ENCODE measurements around the gene PBXIP1.

Gene PBXIP1

GRCh38 chr1:154972517-154973343 lies 16.8 kb upstream of the PBXIP1 start:
- DNase-seq (ENCODE audit: low read depth in 2 of 2) = no peak

DNA sequence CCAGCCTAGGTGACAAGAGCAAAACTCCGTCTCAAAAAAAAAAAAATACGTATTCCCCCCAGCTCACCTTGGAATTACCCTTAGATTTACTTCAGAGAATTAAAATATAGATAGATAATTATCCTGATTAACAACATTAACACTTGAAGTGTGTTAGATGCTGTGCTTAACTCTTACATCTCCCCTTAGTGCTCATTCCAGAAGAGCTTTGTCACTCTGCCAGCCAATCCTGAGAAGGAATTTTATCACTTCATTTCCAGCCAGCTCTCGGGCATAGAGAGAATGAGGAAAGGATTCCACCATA lies 16.3 kb upstream of the PBXIP1 start:
- DNase-seq (ENCODE audit: low read depth in 2 of 2) = no peak

GRCh38 chr1:154971341-154971998 lies 15.6 kb upstream of the PBXIP1 start:
- no peak for DNase-seq (ENCODE audit: low read depth in 2 of 2)

- DNase-seq (ENCODE audit: low read depth in 2 of 2) = no peak
Measured at GRCh38 chr1:154970631-154971340, 14.9 kb upstream of the PBXIP1 start, which contains the start of gene SHC1. Gene SHC1, minus strand, starts transcription at chr1:154970747. Its CDS starts 221 bp downstream, at chr1:154970526.

DNA sequence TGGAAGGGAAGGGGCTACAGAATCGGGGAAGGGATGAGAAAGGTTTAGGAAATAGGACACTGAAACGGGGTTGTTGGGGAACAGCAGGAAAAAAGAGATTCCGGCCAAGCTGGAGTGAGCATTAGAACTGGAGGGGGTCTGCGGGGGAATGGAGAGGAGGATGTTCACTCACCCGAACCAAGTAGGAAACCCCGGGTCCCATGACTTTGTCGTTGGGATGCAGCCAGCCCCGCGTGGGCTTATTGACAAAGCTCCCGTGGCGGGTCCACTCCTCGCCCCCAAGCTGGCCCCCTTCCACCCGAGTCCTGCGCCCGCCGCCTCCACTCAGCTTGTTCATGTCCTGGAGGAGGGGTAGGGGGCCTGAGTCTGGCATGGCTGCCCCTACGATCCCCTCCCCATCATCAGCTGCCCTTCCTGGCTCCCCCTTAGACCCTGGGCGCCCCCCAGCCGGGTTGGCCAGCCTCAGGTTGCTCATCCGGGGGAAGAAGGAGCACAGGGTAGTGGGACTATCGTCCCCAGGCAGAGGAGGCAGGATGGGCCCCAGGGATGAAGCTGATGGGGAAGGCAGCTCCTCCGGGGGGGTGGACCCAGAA lies 14.1 kb upstream of the PBXIP1 start:
- DNase-seq (ENCODE audit: low read depth in 2 of 2) = no peak

DNA sequence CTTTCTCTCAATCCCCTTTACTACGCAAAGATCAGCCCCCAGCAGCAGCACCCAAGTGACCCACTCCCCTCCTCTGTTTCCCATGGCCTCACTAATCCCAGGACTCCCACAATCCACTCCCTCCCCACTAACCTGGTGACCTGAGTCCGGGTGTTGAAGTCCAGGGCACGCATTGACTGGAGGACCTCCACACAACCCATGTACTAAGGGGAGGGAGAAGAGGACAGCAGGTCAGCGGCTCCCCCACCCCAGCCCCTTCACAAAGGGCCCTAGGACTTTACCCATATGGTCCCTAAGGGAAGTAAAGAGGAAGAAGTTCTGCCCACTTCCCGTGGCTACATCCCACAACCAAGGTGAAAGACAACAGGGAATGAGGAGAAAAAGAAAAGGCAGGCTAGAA lies 13.3 kb upstream of the PBXIP1 start:
- DNase-seq (ENCODE audit: low read depth in 2 of 2) = no peak

GRCh38 chr1:154968731-154969130 lies 12.8 kb upstream of the PBXIP1 start:
- DNase-seq (ENCODE audit: low read depth in 2 of 2) = no peak

DNA sequence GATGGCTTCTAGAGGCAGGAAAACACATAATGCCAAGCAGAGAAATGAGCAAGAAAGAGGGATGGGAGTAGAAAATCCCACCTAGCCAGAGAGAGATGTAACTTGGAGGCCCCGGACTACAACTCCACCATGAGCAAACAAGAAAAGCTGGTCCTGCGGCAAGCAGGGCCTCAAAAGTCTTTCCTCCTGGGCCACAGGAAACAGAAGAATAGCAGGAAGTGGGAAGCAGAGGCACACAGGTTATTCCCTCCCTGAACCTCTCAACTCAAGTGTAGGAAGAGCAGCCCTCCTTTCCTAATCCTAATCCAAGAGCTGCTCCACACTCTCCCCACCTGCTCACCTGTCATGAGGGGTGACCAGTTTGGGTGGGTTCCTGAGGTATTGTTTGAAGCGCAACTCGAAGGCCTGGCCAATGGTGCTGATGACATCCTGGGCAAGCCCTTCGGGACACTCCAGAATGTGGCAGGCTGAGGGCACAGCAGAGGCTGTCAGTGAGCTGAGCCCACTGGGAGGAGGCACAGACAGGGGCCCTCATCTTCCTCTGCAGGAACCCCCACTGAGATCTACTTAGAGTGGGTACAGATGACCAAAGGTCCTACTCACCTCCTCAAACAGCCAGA lies 11.5 kb upstream of the PBXIP1 start:
- no peak for DNase-seq (ENCODE audit: low read depth in 2 of 2)

- DNase-seq (ENCODE audit: low read depth in 2 of 2) = no peak
Measured at GRCh38 chr1:154966111-154966510, 10.2 kb upstream of the PBXIP1 start.

- no peak for DNase-seq (ENCODE audit: low read depth in 2 of 2)
Measured at GRCh38 chr1:154964359-154964758, 8.5 kb upstream of the PBXIP1 start.

DNA sequence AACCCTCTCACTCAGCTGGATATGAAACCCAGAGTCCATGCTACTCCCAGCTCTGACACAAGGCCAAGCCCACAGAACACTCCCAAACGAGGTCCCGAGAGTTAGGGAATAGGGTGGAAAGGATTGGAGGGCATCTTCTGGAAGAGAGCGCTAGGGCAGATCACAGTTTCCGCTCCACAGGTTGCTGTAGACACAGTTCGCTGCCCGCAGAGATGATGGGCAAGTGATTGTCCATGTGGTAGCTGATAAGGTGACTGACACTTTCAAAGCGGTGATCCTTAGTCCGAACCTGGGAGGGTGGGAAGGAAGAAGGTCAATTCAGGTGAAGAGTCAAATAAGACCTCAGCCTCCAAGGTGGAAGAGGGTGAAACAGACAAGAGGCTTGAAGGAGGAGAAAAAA lies 7.7 kb upstream of the PBXIP1 start:
- no peak for DNase-seq (ENCODE audit: low read depth in 2 of 2)

GRCh38 chr1:154962795-154963330 lies 7.0 kb upstream of the PBXIP1 start:
- DNase-seq (ENCODE audit: low read depth in 2 of 2) = no peak

GRCh38 chr1:154962156-154962749 lies 6.4 kb upstream of the PBXIP1 start:
- no peak for DNase-seq (ENCODE audit: low read depth in 2 of 2)

DNA sequence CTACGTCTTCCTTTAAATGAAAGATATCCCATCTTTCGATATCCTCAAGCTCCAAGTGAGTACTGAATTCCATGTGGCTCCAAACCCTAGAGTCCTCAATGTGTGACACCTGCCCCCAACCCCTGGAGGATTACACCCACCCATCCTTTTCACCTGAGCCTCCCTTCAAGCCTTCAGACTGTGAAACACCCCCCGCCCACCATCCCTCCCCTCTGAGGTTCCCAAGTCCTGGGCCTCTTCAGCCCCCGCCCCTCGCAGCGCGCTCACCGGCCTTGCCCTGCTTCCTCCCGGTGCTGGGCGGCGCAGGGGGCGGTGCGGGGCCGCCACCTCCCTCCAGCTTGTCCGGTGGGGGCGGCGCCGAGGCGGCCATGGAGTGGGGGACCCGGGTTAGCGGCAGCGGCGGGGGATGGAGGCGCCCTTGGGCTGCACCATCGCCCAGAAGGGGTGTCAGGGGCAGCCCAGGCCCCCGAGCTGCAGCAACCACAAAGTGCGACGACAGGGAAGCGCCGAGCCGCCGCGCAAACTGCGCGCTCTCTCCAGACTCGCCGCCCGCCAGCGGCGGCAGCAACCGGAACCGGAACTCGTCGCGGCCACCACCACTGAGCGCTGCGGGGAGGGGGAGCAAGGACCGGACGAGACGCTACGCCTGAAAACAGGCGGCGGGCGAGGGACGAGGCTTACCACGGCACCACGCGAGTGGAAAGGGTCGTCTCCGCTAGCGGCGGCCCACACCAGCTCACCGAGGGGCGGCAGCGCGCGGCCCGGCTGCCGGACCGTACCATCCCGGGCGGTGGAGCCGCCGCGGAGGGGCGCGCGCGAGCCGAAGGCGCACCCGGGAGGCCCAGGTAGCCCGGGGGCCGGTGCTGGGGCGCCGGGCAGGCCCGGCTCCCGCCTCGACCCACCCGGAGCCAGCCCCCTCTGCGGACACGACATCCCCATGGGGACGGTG lies 5.6 kb upstream of the PBXIP1 start, which contains the start of gene PYGO2:
Gene PYGO2, minus strand, starts transcription at position 576 of the 949 bp plus-strand sequence. Its CDS starts 206 bp downstream, at position 370.
- DNase-seq (ENCODE audit: low read depth in 2 of 2) = peak; percentile 63 to 66

DNA sequence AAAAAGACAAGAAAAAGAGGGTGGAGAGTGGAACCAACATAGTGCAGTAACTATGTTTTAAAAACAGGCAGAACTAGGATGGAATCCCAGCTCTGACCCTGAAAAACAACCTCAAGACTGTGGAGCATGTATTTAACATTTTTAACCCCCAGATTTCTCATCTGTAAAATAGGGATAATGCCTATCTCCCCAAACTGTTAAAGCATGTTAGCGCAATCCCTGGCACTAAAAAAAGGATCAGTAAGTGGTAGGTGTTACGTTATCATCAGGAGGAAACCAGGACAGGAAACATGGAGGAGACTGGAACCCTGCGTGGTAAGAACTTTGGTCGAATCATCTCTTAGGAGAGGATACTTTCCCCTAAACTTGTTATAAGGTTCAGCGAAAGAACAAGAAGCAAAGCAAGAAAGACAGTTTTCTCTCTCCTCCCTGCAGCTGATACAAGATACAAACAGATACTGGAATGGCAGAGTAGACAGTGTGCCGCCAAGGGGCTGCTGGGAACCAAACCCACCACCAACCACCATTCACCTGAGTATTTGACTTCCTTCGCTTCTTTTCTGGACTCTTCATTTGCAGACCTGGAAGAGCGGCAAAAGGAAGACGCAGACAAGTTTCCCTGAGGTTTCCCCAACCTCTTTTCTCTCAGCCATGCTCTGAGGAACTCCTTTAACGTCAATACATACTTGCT lies 4.7 kb upstream of the PBXIP1 start:
- DNase-seq (ENCODE audit: low read depth in 2 of 2) = no peak

- no peak for DNase-seq (ENCODE audit: low read depth in 2 of 2)
Measured at GRCh38 chr1:154959426-154959780, 3.5 kb upstream of the PBXIP1 start.

DNA sequence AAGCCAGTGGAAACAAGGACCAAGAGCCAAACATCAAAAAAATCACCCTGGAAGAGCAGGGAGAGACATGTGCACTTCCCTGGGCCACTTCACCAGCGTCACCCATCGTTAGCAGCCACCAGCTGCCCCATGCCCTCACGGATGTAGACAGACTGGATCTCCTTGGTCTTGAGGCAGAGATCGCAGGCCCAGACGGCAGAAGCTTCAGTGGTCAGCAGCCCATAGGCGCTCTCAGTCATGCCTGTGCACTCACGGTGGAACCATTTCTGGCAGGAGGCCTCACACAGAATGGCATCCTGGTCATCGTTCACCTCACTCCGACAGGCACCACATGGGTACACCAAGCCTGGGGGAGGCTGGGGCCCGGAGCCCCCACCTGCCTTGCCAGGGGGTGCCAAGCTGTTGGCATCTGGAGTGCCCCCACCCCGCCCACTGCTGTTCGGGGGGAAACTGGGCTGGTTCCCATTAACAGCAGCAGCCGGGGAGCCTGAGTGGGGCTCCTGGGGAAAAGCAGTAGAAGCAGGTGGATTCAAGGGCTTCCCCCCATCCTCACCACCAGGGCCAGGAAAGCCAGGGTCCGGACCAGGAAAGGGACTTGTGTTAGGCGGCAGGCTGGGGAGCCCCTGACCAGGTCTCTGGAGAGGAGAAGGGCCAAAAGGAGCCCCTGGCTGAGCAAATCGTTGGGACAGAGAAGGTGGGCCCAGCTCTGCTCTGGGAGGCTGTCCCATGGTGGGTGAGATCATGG lies 3.0 kb upstream of the PBXIP1 start:
- DNase-seq (ENCODE audit: low read depth in 2 of 2) = no peak

- no peak for DNase-seq (ENCODE audit: low read depth in 2 of 2)
Measured at GRCh38 chr1:154958036-154958435, 2.1 kb upstream of the PBXIP1 start.

Data from stimulated activated CD8-positive, alpha-beta memory T cell treated with anti-CD3 and anti-CD28 coated beads, Interleukin-15, amount 100 ng/mL, for 4 hours (primary cell).